Right lobe of liver (tissue), 6 donors: ENCODE data around the gene UBAP1. TPM values are rescaled to one million over a fixed set of nuclear protein-coding genes. Genes with fewer than 3 reads are reported as not detected.

Source experiments
- ATAC-seq, 4 donors: fragments of 200-7000 bp; cut with Tn5 transposase; one replicate each; pipeline ENCODE4 v1.9.1; 2020; ENCODE audit warnings: mild to moderate bottlenecking in 4 of 4, moderate library complexity in 4 of 4
- DNase-seq, 3 donors: peaks; one replicate each; pipeline ENCODE4 v3.0.0-alpha.2; 2020
- H3K27ac ChIP-seq, 3 donors: fragments of 200-600 bp; one replicate each; pipeline ENCODE4 v1.8.0; 2022
- H3K27me3 ChIP-seq, 2 donors: fragments of 200-600 bp; one replicate each; pipeline ENCODE4 v1.8.0; 2022
- H3K36me3 ChIP-seq, 4 donors: fragments of 200-600 bp; sonication (generic) in 1 of 4; one replicate each; pipeline versions ENCODE4 v1.5.1 to v1.8.0; 2017 to 2022; ENCODE audit warnings: control low read depth in 1 of 4
- H3K4me1 ChIP-seq, 4 donors: fragments of 200-600 bp; sonication (generic) in 1 of 4; one replicate each; pipeline versions ENCODE4 v1.5.1 to v1.8.0; 2017 to 2022; ENCODE audit warnings: control low read depth in 1 of 4
- H3K4me3 ChIP-seq, 3 donors: fragments of 200-600 bp; one replicate each; pipeline ENCODE4 v1.8.0; 2022
- H3K9me3 ChIP-seq, 4 donors: fragments of 200-600 bp; sonication (generic) in 1 of 4; one replicate each; pipeline versions ENCODE4 v1.5.1 to v1.8.0; 2017 to 2022; ENCODE audit warnings: control low read depth in 1 of 4
- CTCF ChIP-seq, 4 donors: fragments of 200-600 bp in 3 of 4; fragments of 450-650 bp in 1 of 4; IDR thresholded peaks; one replicate each; pipeline versions ENCODE4 v1.5.1 to v1.8.0; 2016 to 2022; ENCODE audit warnings: antibody characterized with exemption in 4 of 4, mild to moderate bottlenecking in 2 of 4
- POLR2A ChIP-seq: fragments of 450-650 bp; IDR thresholded peaks from one replicate; pipeline ENCODE4 v1.6.1; 2017; ENCODE audit warnings: antibody characterized with exemption, mild to moderate bottlenecking
- WGBS: methylation state at CpG from one replicate; pipeline ENCODE4 v1.1.6; 2018; ENCODE audit warnings: low coverage, low lambda C conversion rate; ENCODE audit not compliant: insufficient coverage; ENCODE audit errors: missing lambda C conversion rate; 5-methylcytosine and 5-hydroxymethylcytosine counted together
- intact Hi-C, 2 donors: fragments of 100-400 bp; cut with DNase I; formaldehyde crosslinking; loops; one replicate each; pipeline versions ENCODE4 v1.11.2 to v1.14.1; 2022
- total RNA-seq, 6 experiments: library from RNA; depleted of rRNA in 2 of 6; stranded (reverse); fragments of >200 nt in 2 of 6; fragmentation: NEBNext Ultra II Directional in 3 of 6; extraction: Animal tissue kit (Norgen Biotek cat#: 25700) in 3 of 6; gene quantifications; one replicate each; pipeline versions ENCODE4 v1.1.0 to v1.2.4, GENCODE V29; 2016 to 2023
- donor health status: DM: no; HTN: yes; CAD: no.
- donor health status: DM: no; HTN: no; CAD: no.
- donor health status: DM: no; HTN: no; CAD: no.
- donor health status: DM: no; HTN: yes; CAD: no.
- donor health status: DM: no; HTN: yes; CAD: no.

Gene UBAP1
- total RNA-seq, 6 experiments from 2014 or later, result 24.3 to 38.1 (median 29.7) TPM

- intact Hi-C loops, result no loop called here
- DNase-seq, result no peak
- no peak for ATAC-seq
Measured at GRCh38 chr9:34169125-34169524, 9.7 kb upstream of the UBAP1 start.

GRCh38 chr9:34170237-34170991 is 8.4 kb upstream of the UBAP1 start:
- TF ChIP-seq POLR2A (no peak), CTCF (IDR thresholded peaks at IDR 0.05) (no peak)
- Histone ChIP-seq H3K36me3 (no peaks in the 10 kb centered on the region), H3K4me3 (no peak overlapping the region), H3K9me3 (no peaks in the 10 kb centered on the region), H3K27me3 (no peaks in the 10 kb centered on the region), H3K27ac (no peak overlapping the region), H3K4me1 (no peaks in the 10 kb centered on the region)
- 79% methylated on average over 1 of the region's 1 CpG for WGBS
- peak in 2 of 4 donors; percentile 24 to 30 for ATAC-seq
- no peak for DNase-seq
- intact Hi-C loops, result no loop called here

More at GRCh38 chr9:34169125-34169524, 9.7 kb upstream of the UBAP1 start:
- TF ChIP-seq POLR2A (no peak), CTCF (IDR thresholded peaks at IDR 0.05) (no peak)
- Histone ChIP-seq H3K9me3 (no peaks in the 10 kb centered on the region), H3K27me3 (no peaks in the 10 kb centered on the region), H3K27ac (no peak overlapping the region), H3K4me1 (no peaks in the 10 kb centered on the region), H3K36me3 (no peaks in the 10 kb centered on the region), H3K4me3 (no peak overlapping the region)
- 52% methylated on average over 6 of the region's 6 CpGs for WGBS

GRCh38 chr9:34171753-34172535 is 6.9 kb upstream of the UBAP1 start:
- intact Hi-C loops, result no loop called here
- 58% methylated on average over 13 of the region's 15 CpGs for WGBS
- no peak for TF ChIP-seq POLR2A
- TF ChIP-seq CTCF (IDR thresholded peaks at IDR 0.05), result no peak
- no peaks in the 10 kb centered on the region for H3K4me1 ChIP-seq
- no peak overlapping the region for H3K27ac ChIP-seq
- no peaks in the 10 kb centered on the region for H3K9me3 ChIP-seq
- H3K27me3 ChIP-seq, result no peaks in the 10 kb centered on the region
- DNase-seq (peak in 1 of 3 donors; percentile 43), ATAC-seq (peak; percentile 62 to 67 (median 64))
- H3K4me3 ChIP-seq, result no peak overlapping the region
- H3K36me3 ChIP-seq, result no peaks in the 10 kb centered on the region

GRCh38 chr9:34176089-34176488 is 2.8 kb upstream of the UBAP1 start:
- no peak for ATAC-seq
- Histone ChIP-seq H3K36me3 (no peaks in the 10 kb centered on the region), H3K27me3 (no peaks in the 10 kb centered on the region), H3K27ac (no peak overlapping the region), H3K4me1 (peaks cover 0 to 9% (median 4%) of the 10 kb centered on the region in 4 donors), H3K9me3 (no peaks in the 10 kb centered on the region), H3K4me3 (no peak overlapping the region)
- no peak for DNase-seq
- WGBS, result 100% methylated on average over 1 of the region's 3 CpGs
- intact Hi-C loops, result no loop called here
- no peak for TF ChIP-seq POLR2A
- no peak for TF ChIP-seq CTCF (IDR thresholded peaks at IDR 0.05)
